Spleen (tissue), 7 donors: ENCODE data around the gene CLEC6A.

ENCODE experiments used
- POLR2A ChIP-seq, 3 donors: fragments of 450-650 bp; IDR thresholded peaks; one replicate each; pipeline ENCODE4 v1.5.1; 2017; ENCODE audit warnings: antibody characterized with exemption in 3 of 3, mild to moderate bottlenecking in 1 of 3
- POLR2AphosphoS5 ChIP-seq, 3 donors: sonication (generic); formaldehyde crosslinking; IDR thresholded peaks; one replicate each; pipeline ENCODE4 v1.5.1; 2017; ENCODE audit warnings: antibody characterized with exemption in 3 of 3
- TF ChIP-seq, protein P1 (sequence below), 11 experiments: fragments of 200-600 bp in 7 of 11; fragments of 450-650 bp in 4 of 11; sonication (generic) in 4 of 11; IDR thresholded peaks in 8 of 11; conservative IDR thresholded peaks in 3 of 11; 1 replicate in 7 of 11; 2 replicates in 4 of 11; pipeline versions ENCODE4 v1.4.0 to v1.8.0; 2016 to 2021; ENCODE audit warnings: antibody characterized with exemption in 11 of 11, inconsistent platforms in 4 of 11, mild to moderate bottlenecking in 1 of 11
- donor health status: DM: no; HTN: no; CAD: no; lungs with moderate emphysema.
- donor health status: DM: no; HTN: no; CAD: no.
- donor health status: DM: no; HTN: no; CAD: no.

DNA sequence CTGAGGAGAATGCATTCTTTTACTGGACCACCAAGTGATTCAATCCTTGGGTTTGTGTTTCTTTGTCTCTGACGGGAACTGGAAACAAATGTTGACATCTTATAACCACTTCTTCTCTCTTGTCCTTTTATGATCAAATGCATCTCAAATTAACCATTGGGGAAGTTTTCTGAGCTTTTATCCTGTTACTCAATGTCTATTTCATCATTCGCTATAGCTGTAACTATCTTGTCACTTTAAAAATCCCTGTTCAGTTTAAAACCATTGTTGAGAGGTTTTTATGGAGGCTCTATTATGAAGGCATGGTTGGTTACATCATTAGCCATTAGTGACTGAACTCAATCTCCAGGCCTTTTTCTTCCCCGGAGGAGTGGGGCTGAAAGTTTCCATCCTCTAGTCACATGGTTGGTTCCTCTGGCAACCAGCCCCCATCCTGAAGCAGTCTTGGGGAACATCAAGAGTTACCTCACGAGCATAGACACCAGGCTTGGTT lies 2.7 kb upstream of the CLEC6A start:
- TF ChIP-seq, protein P1, sequence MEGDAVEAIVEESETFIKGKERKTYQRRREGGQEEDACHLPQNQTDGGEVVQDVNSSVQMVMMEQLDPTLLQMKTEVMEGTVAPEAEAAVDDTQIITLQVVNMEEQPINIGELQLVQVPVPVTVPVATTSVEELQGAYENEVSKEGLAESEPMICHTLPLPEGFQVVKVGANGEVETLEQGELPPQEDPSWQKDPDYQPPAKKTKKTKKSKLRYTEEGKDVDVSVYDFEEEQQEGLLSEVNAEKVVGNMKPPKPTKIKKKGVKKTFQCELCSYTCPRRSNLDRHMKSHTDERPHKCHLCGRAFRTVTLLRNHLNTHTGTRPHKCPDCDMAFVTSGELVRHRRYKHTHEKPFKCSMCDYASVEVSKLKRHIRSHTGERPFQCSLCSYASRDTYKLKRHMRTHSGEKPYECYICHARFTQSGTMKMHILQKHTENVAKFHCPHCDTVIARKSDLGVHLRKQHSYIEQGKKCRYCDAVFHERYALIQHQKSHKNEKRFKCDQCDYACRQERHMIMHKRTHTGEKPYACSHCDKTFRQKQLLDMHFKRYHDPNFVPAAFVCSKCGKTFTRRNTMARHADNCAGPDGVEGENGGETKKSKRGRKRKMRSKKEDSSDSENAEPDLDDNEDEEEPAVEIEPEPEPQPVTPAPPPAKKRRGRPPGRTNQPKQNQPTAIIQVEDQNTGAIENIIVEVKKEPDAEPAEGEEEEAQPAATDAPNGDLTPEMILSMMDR (IDR thresholded peaks at IDR 0.05 in 8 of 11, conservative IDR thresholded peaks at IDR 0.05 in 3 of 11) = no peak
- TF ChIP-seq POLR2AphosphoS5 (IDR thresholded peaks at IDR 0.05) (no peak), POLR2A (IDR thresholded peaks at IDR 0.05) (no peak)
